ENCODE data around the gene RAB9A. TPM values are rescaled to one million over a fixed set of nuclear protein-coding genes. Genes with fewer than 3 reads are reported as not detected.

Gene RAB9A
- total and polyA plus RNA-seq, 2 donors (not counting 3 experiments of a cell fraction or from before 2014, with no cell fraction given): 11.5 to 19.2 TPM

DNA sequence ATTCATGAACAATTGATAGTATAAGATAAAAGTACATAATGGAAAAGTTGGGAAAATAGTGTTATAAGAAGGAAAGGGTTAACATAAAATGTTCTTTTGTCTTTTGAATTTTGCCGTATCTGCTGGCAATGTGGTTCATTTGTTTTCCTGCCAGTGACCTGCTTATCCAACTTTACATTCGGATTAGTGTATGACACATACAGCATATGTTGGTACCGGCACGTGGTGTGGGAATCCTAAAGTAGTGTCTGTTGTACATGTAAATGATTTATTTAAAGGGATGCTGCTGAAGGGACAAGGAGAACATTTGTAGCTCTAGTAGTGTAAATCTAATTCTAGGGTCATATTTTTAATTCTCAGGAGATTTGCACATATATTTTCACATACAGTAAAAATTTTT lies 11.5 kb downstream of the RAB9A start:
- POLR2A ChIA-PET: no interaction called here
- H3K9ac ChIP-seq (replicated peaks; ENCODE audit: extremely low read depth, insufficient read depth, low read length): no peak overlapping the region
- peaks cover 14% of the 10 kb centered on the region for H3K4me1 ChIP-seq (ENCODE audit: control insufficient read depth, extremely low read depth, insufficient read depth, low read length)
- H3K36me3 ChIP-seq (ENCODE audit: control insufficient read depth in 2 of 2, extremely low read depth in 1 of 2, insufficient read depth in 2 of 2, low read length in 2 of 2): no peaks in the 10 kb centered on the region
- no peak overlapping the region for H3K4me2 ChIP-seq (ENCODE audit: insufficient read depth, low read length)
- H3K9me1 ChIP-seq (replicated peaks; ENCODE audit: control insufficient read depth, extremely low read depth, insufficient read depth, low read length): no peaks in the 10 kb centered on the region
- TF ChIP-seq CTCF (IDR thresholded peaks at IDR 0.05; ENCODE audit: extremely low read depth in 1 of 2, insufficient read depth in 1 of 2, low read depth in 1 of 2, low read length in 2 of 2) (no peak), POLR2A (IDR thresholded peaks at IDR 0.05; ENCODE audit: low read depth, low read length) (no peak), POLR2AphosphoS5 (IDR thresholded peaks at IDR 0.05; ENCODE audit: insufficient read depth, low read depth, low read length) (no peak), FOS (IDR thresholded peaks at IDR 0.05; ENCODE audit: borderline replicate concordance, insufficient read depth, low read length) (no peak), JUN (IDR thresholded peaks at IDR 0.05; ENCODE audit: borderline replicate concordance, insufficient read depth, insufficient read length, low read depth) (no peak), MYC (IDR thresholded peaks at IDR 0.05; ENCODE audit: low read depth, low read length) (no peak), GATA2 (IDR thresholded peaks at IDR 0.05; ENCODE audit: insufficient read depth, insufficient read length, low read depth, low read length) (no peak), EZH2 (IDR thresholded peaks at IDR 0.05; ENCODE audit: borderline replicate concordance, low read depth, low read length, severe bottlenecking) (no peak)
- TF ChIP-seq, protein P1, sequence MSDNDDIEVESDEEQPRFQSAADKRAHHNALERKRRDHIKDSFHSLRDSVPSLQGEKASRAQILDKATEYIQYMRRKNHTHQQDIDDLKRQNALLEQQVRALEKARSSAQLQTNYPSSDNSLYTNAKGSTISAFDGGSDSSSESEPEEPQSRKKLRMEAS (IDR thresholded peaks at IDR 0.05; ENCODE audit: insufficient read depth, insufficient read length): no peak
- BruUV-seq (replicated peaks): no TSS peak
- DNase-seq (ENCODE audit: low read depth, low spot score): no peak
- no peak overlapping the region for H2AFZ ChIP-seq (ENCODE audit: low read depth, low read length)
- CTCF ChIA-PET: no interaction called here
- peaks cover 52% of the 10 kb centered on the region for H3K79me2 ChIP-seq (ENCODE audit: control insufficient read depth, insufficient read depth, low read length)
- FAIRE-seq: no peak
- dilution Hi-C loops (cut with MboI; ENCODE audit: extremely low pct_ligation_motif_present, low sequenced_read_pairs) (no loop called here), intact Hi-C loops (cut with micrococcal nuclease) (no loop called here)
- no peak overlapping the region for H3K27ac ChIP-seq (ENCODE audit: insufficient read depth, low read depth, low read length)
- no peak overlapping the region for H3K4me3 ChIP-seq (replicated peaks in 1 of 3; ENCODE audit: insufficient read depth in 1 of 3, low read depth in 1 of 3, low read length in 3 of 3)
- no peaks in the 10 kb centered on the region for H3K9me3 ChIP-seq (replicated peaks; ENCODE audit: control insufficient read depth, insufficient read depth, low read length)
- H4K20me1 ChIP-seq (replicated peaks; ENCODE audit: control insufficient read depth, extremely low read depth, insufficient read depth, low read length): peaks cover 3% of the 10 kb centered on the region
- H3K27me3 ChIP-seq (ENCODE audit: control insufficient read depth in 2 of 2, insufficient read depth in 2 of 2, low read length in 2 of 2): no peaks in the 10 kb centered on the region
